Stimulated activated CD4-positive, alpha-beta T cell treated with anti-CD3 and anti-CD28 coated beads, Interleukin-1b, Interleukin-23, amount 100 ng/mL, for 1 hour (primary cell): Measurements from ENCODE around the gene PLEKHN1.
"Not testable (repeated sequence)": the region's sequence is repeated elsewhere in the genome, so short reads cannot be mapped to it uniquely, and the experiment has no call there.

Experiments used
- DNase-seq, 2 donors: peaks; one replicate each; pipeline ENCODE4 v3.0.0-alpha.2; 2020; ENCODE audit warnings: low read depth in 2 of 2

The PLEKHN1 gene

GRCh38 chr1:995665-996633, 29.7 kb downstream of the PLEKHN1 start:
- DNase-seq, result no peak

GRCh38 chr1:996851-997712, 30.8 kb downstream of the PLEKHN1 start:
- DNase-seq, result no peak

- DNase-seq, result no peak
Measured at GRCh38 chr1:997713-997992, 31.4 kb downstream of the PLEKHN1 start.

- no peak for DNase-seq
Measured at GRCh38 chr1:997993-998744, 31.9 kb downstream of the PLEKHN1 start.

- DNase-seq, result no peak
Measured at GRCh38 chr1:998745-998994, 32.4 kb downstream of the PLEKHN1 start.

- no peak for DNase-seq
Measured at GRCh38 chr1:998995-999724, 32.9 kb downstream of the PLEKHN1 start.

- DNase-seq, result no peak
Measured at GRCh38 chr1:999725-1000356, 33.6 kb downstream of the PLEKHN1 start, which contains the start of gene HES4. HES4 (minus strand) TSS chr1:1000097; CDS start chr1:999973, 124 bp downstream.

- DNase-seq, result peak in 1 of 2 donors; percentile 52
Measured at GRCh38 chr1:1000357-1001056, 34.2 kb downstream of the PLEKHN1 start.

- DNase-seq, result no peak
Measured at GRCh38 chr1:1001057-1001783, 34.9 kb downstream of the PLEKHN1 start.

GRCh38 chr1:1003618-1004419, 37.5 kb downstream of the PLEKHN1 start:
- no peak for DNase-seq

GRCh38 chr1:1004420-1004779, 38.1 kb downstream of the PLEKHN1 start:
- DNase-seq, result no peak

- no peak for DNase-seq
Measured at GRCh38 chr1:1004780-1005697, 38.8 kb downstream of the PLEKHN1 start.

GRCh38 chr1:1005774-1006304, 39.6 kb downstream of the PLEKHN1 start:
- DNase-seq, result no peak

- no peak for DNase-seq
Measured at GRCh38 chr1:1006305-1007159, 40.2 kb downstream of the PLEKHN1 start.

- DNase-seq, result not testable (repeated sequence)
Measured at GRCh38 chr1:1010131-1010530, 43.8 kb downstream of the PLEKHN1 start.

GRCh38 chr1:1011396-1011949, 45.2 kb downstream of the PLEKHN1 start:
- DNase-seq, result no peak
